HepG2 (cell line): ENCODE data around the gene RALY. TPM values are rescaled to one million over a fixed set of nuclear protein-coding genes. Genes with fewer than 3 reads are reported as not detected.

ENCODE experiments used
- ATF7 ChIP-seq, 2 experiments: fragments of 450-650 bp in 1 of 2; sonication (generic) in 1 of 2; formaldehyde crosslinking in 1 of 2; IDR thresholded peaks; 2 replicates each; pipeline versions ENCODE4 v1.4.0 to v1.6.1; 2016 to 2020; ENCODE audit warnings: antibody characterized with exemption in 1 of 2, mild to moderate bottlenecking in 1 of 2, missing genetic modification reagents in 1 of 2
- FOXP4 ChIP-seq: sonication (generic); formaldehyde crosslinking; IDR thresholded peaks from 2 replicates; pipeline ENCODE4 v1.4.0; 2020; ENCODE audit warnings: missing genetic modification reagents
- HNF1A ChIP-seq, 2 experiments: sonication (generic) in 1 of 2; formaldehyde crosslinking in 1 of 2; IDR thresholded peaks; 2 replicates each; pipeline versions ENCODE4 v1.4.0 to v1.6.1; 2016 to 2020; ENCODE audit warnings: borderline replicate concordance in 1 of 2, low read depth in 1 of 2, mild to moderate bottlenecking in 1 of 2, missing genetic modification reagents in 1 of 2
- IRF2 ChIP-seq: IDR thresholded peaks from 2 replicates; pipeline ENCODE4 v1.6.1; 2018; ENCODE audit warnings: missing genetic modification reagents, missing compliant biosample characterization
- NCOA2 ChIP-seq: sonication (generic); formaldehyde crosslinking; IDR thresholded peaks from 2 replicates; pipeline ENCODE4 v1.8.0; 2022; ENCODE audit warnings: inconsistent platforms
- STAT5B ChIP-seq: sonication (generic); formaldehyde crosslinking; IDR thresholded peaks from 2 replicates; pipeline ENCODE4 v1.4.0; 2020; ENCODE audit warnings: missing genetic modification reagents
- TCF12 ChIP-seq, 2 experiments: fragments of 450-650 bp in 1 of 2; sonication (generic) in 1 of 2; formaldehyde crosslinking in 1 of 2; IDR thresholded peaks; 2 replicates each; pipeline versions ENCODE4 v1.6.1 to v1.8.0; 2017 to 2022; ENCODE audit warnings: antibody characterized with exemption in 1 of 2, mild to moderate bottlenecking in 1 of 2, missing genetic modification reagents in 1 of 2, moderate library complexity in 1 of 2
- ZBTB38 ChIP-seq: sonication (generic); formaldehyde crosslinking; IDR thresholded peaks from 2 replicates; pipeline ENCODE4 v1.5.1; 2020; ENCODE audit warnings: mild to moderate bottlenecking, missing genetic modification reagents
- ZEB1 ChIP-seq: IDR thresholded peaks from 2 replicates; pipeline ENCODE4 v1.6.1; 2012; ENCODE audit warnings: mild to moderate bottlenecking, low read depth, inconsistent platforms; ENCODE audit not compliant: insufficient replicate concordance
- ZNF280D ChIP-seq: sonication (generic); formaldehyde crosslinking; IDR thresholded peaks from 2 replicates; pipeline ENCODE4 v1.5.1; 2020; ENCODE audit warnings: mild to moderate bottlenecking, missing genetic modification reagents
- ZNF414 ChIP-seq: sonication (generic); formaldehyde crosslinking; IDR thresholded peaks from 2 replicates; pipeline ENCODE4 v1.5.0; 2020; ENCODE audit warnings: missing genetic modification reagents
- ZNF44 ChIP-seq: sonication (generic); formaldehyde crosslinking; IDR thresholded peaks from 2 replicates; pipeline ENCODE4 v1.5.1; 2020; ENCODE audit warnings: mild to moderate bottlenecking, missing genetic modification reagents
- ZNF546 ChIP-seq: sonication (generic); formaldehyde crosslinking; conservative IDR thresholded peaks from 2 replicates; pipeline ENCODE4 v1.8.1; 2023; ENCODE audit warnings: mild to moderate bottlenecking, missing genetic modification reagents
- ZNF552 ChIP-seq: sonication (generic); formaldehyde crosslinking; IDR thresholded peaks from 2 replicates; pipeline ENCODE4 v1.9.0; 2022; ENCODE audit warnings: missing genetic modification reagents, mild to moderate bottlenecking, borderline replicate concordance
- ZNF740 ChIP-seq: sonication (generic); formaldehyde crosslinking; IDR thresholded peaks from 2 replicates; pipeline ENCODE4 v1.4.0; 2020; ENCODE audit warnings: missing genetic modification reagents
- ZNF782 ChIP-seq: sonication (generic); formaldehyde crosslinking; IDR thresholded peaks from 2 replicates; pipeline ENCODE4 v1.4.0; 2020; ENCODE audit warnings: missing genetic modification reagents, mild to moderate bottlenecking, borderline replicate concordance
- ZNF816 ChIP-seq: sonication (generic); formaldehyde crosslinking; IDR thresholded peaks from 2 replicates; pipeline ENCODE4 v1.8.0; 2022; ENCODE audit warnings: missing genetic modification reagents, mild to moderate bottlenecking, borderline replicate concordance
- polyA plus RNA-seq, 8 experiments: library from polyadenylated mRNA; depleted of rRNA in 3 of 8; stranded (reverse) in 7 of 8; unstranded in 1 of 8; fragments of >200 nt; fragmentation: Illumina TruSeq in 4 of 8; extraction: Trizol in 4 of 8; gene quantifications; 2 replicates each; pipeline versions ENCODE4 v1.2.1 to v1.2.3, GENCODE V29; 2011 to 2016; ENCODE audit warnings: low read depth in 4 of 8, missing spikeins in 1 of 8, mixed read lengths in 1 of 8; ENCODE audit not compliant: insufficient read depth in 1 of 8
- total RNA-seq, 5 experiments: library from RNA; depleted of rRNA; stranded (reverse); fragments of >200 nt; fragmentation: Illumina TruSeq; extraction: Trizol; gene quantifications; 2 replicates each; pipeline ENCODE4 v1.2.3, GENCODE V29; 2016; ENCODE audit warnings: low read depth in 1 of 5

Gene RALY
- total and polyA plus RNA-seq, 2 of the 13 experiments (the other 11 are each of a cell fraction or from before 2014, with no cell fraction given) = 178 to 186 TPM

- TF ChIP-seq TCF12 (IDR thresholded peaks at IDR 0.05) (no peak), TCF12 (CRISPR knock-in tag; IDR thresholded peaks at IDR 0.05) (peak; percentile 8), ZNF44 (CRISPR knock-in tag) (no peak; the same call in 1 of the 2 replicates), ZNF280D (CRISPR knock-in tag) (peak; percentile 92), NCOA2 (CRISPR knock-in tag) (peak; percentile 14; the same call in 1 of the 2 replicates), ZNF552 (0 out of 2 replicates have a peak, but pooled peaks have one; percentile 14), IRF2 (CRISPR knock-in tag) (peak; percentile 98), ZNF816 (CRISPR knock-in tag) (no peak; the same call in 1 of the 2 replicates), STAT5B (CRISPR knock-in tag) (0 out of 2 replicates have a peak, but pooled peaks have one; percentile 20), ZNF414 (CRISPR knock-in tag) (peak; percentile 78; the same call in 1 of the 2 replicates), ZEB1 (peak; percentile 91), FOXP4 (CRISPR knock-in tag) (peak; percentile 72), ZBTB38 (CRISPR knock-in tag) (peak; percentile 79), ZNF740 (peak; percentile 19; the same call in 1 of the 2 replicates), ZNF546 (no peak), HNF1A (IDR thresholded peaks at IDR 0.05; ENCODE audit: low read depth) (0 out of 2 replicates have a peak, but pooled peaks have one; percentile 33), HNF1A (CRISPR knock-in tag; IDR thresholded peaks at IDR 0.05; ENCODE audit: borderline replicate concordance) (peak; percentile 51), ATF7 (IDR thresholded peaks at IDR 0.05) (no peak), ATF7 (CRISPR knock-in tag; IDR thresholded peaks at IDR 0.05) (0 out of 2 replicates have a peak, but pooled peaks have one; percentile 5), ZNF782 (CRISPR knock-in tag) (no peak)
Observed at GRCh38 chr20:33992923-33993575, 662 bp upstream of the RALY start (continued).
